Measurements from ENCODE around the gene EGFL8.
A peak's percentile ranks its signal among the peaks of the same experiment; 100 is the strongest.

EGFL8 gene

DNA sequence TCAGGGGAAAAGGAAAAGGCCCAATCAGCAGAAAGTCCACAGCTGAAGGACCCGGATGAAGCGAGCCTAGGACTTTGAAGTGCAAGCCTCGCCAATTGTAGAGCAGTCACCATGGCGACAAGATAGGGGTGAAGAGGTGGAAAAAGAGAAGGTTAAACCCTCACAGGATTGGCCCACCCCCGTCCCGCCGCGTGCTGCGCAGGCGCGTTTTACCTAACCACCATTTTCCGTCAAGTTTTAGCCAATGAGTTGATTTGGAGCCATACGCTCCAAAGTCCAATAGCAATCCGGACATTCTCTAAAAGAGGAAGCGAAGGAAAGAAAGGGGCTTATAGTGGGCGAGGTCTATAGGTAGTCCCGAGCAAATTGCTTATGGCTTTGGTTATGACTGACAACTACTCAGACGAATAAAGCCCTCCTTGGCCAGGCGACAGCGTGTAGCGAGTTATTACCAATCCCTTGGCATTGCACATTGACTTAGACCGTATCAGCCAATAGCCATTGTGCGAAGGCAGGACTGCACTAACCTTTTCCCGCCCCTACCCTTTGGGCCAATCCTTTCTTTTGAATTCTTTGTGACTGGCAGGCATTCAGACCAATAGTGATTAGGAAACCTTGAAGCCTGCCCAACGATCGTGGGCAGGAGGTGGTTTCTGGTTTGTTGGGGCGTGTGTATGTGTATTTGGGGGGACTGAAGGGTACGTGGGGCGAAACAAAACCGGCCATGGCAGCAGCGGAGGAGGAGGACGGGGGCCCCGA is 13.6 kb downstream of the EGFL8 start, which contains the start of gene RNF5:
Gene RNF5, plus strand, starts transcription at position 618 of the 759 bp plus-strand sequence. Its CDS starts 107 bp downstream, at position 725.
- Histone ChIP-seq H3K4me3 (ENCODE audit: extremely low read depth, insufficient read depth, low read length, poor library complexity, severe bottlenecking) (peak within 1 kb of the TSS; percentile 99), H3K36me3 (ENCODE audit: control insufficient read depth, insufficient read depth, low read length) (peaks cover 43% of the 10 kb centered on the region)
- 0% methylated on average over 20 to 21 of the region's 33 CpGs for WGBS, 2 experiments (ENCODE audit: insufficient coverage in 2 of 2)

DNA sequence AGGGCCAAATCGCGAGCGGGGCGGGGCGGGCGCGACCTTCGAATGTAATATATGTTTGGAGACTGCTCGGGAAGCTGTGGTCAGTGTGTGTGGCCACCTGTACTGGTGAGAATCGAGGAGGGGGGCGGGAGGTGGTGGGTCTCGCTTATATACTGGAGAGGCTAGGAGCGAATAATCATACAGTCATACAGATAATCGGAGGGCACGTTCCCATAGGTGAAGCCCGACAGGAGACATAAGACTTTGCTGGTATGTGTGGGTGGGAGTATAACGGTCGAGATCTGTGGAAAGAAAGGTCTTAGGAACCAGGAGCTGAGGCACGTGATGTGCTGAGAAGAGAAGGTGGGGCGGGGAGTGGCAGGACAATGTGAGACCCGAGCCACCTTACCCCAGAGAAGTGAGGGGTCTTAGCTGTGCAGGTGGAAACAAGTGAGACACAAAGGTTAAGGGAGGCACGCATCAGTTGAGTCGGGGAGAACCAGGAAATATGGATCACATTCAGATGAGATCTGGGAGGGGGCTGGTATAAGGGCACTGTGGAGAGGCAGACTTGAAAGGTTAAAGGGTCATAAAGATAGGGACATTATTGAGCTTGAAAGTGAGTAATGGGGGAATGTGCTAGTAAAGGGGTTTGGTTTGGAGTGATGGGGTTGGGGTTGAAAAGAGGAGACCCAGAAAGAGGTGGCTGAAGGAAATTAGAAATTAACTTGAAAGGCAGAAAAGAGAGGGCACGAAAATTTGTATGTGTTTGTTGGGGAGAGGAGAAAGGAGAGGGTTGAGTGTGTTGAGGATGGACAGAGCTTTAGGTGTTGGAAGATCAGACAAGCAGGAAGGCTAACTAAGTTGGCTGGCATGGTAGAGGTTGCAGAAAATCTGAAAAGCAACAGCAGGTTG is 14.4 kb downstream of the EGFL8 start:
- Histone ChIP-seq H3K4me1 (ENCODE audit: control insufficient read depth, insufficient read depth, low read length, poor library complexity, severe bottlenecking) (peaks cover 22% of the 10 kb centered on the region), H3K36me3 (ENCODE audit: control insufficient read depth, insufficient read depth, low read length) (peaks cover 48% of the 10 kb centered on the region), H3K4me3 (ENCODE audit: extremely low read depth, insufficient read depth, low read length, poor library complexity, severe bottlenecking) (peak overlapping the region; percentile 99), H3K9me3 (ENCODE audit: control insufficient read depth, low read length) (no peaks in the 10 kb centered on the region), H3K27ac (ENCODE audit: low read depth, low read length, severe bottlenecking) (no peak overlapping the region)
- WGBS, 2 experiments (ENCODE audit: insufficient coverage in 2 of 2), result 8 to 12% methylated on average over 11 of the region's 24 CpGs

More for the DNA sequence above, 13.6 kb downstream of the EGFL8 start, which contains the start of gene RNF5:
- Histone ChIP-seq H3K27ac (ENCODE audit: low read depth, low read length, severe bottlenecking) (peak within 1 kb of the TSS; percentile 98), H3K9me3 (ENCODE audit: control insufficient read depth, low read length) (no peaks in the 10 kb centered on the region), H3K4me1 (ENCODE audit: control insufficient read depth, insufficient read depth, low read length, poor library complexity, severe bottlenecking) (peaks cover 22% of the 10 kb centered on the region)

- H3K36me3 ChIP-seq (ENCODE audit: control insufficient read depth, insufficient read depth, low read length), result peaks cover 48% of the 10 kb centered on the region
- peaks cover 15% of the 10 kb centered on the region for H3K4me1 ChIP-seq (ENCODE audit: control insufficient read depth, insufficient read depth, low read length, poor library complexity, severe bottlenecking)
- H3K9me3 ChIP-seq (ENCODE audit: control insufficient read depth, low read length), result no peaks in the 10 kb centered on the region
- H3K4me3 ChIP-seq (ENCODE audit: extremely low read depth, insufficient read depth, low read length, poor library complexity, severe bottlenecking), result no peak overlapping the region
- H3K27ac ChIP-seq (ENCODE audit: low read depth, low read length, severe bottlenecking), result no peak overlapping the region
- WGBS, 2 experiments (ENCODE audit: insufficient coverage in 2 of 2), result 93 to 95% methylated on average over 4 to 7 of the region's 10 CpGs
Measured at GRCh38 chr6:32179766-32180405, 15.5 kb downstream of the EGFL8 start.

GRCh38 chr6:32181148-32181702 is 16.8 kb downstream of the EGFL8 start:
- H3K9me3 ChIP-seq (ENCODE audit: control insufficient read depth, low read length), result no peaks in the 10 kb centered on the region
- WGBS, 2 experiments (ENCODE audit: insufficient coverage in 2 of 2), result 90 to 98% methylated on average over 8 to 11 of the region's 15 CpGs
- no peak overlapping the region for H3K4me3 ChIP-seq (ENCODE audit: extremely low read depth, insufficient read depth, low read length, poor library complexity, severe bottlenecking)
- H3K36me3 ChIP-seq (ENCODE audit: control insufficient read depth, insufficient read depth, low read length), result peaks cover 53% of the 10 kb centered on the region
- H3K27ac ChIP-seq (ENCODE audit: low read depth, low read length, severe bottlenecking), result peak overlapping the region; percentile 16
- peaks cover 19% of the 10 kb centered on the region for H3K4me1 ChIP-seq (ENCODE audit: control insufficient read depth, insufficient read depth, low read length, poor library complexity, severe bottlenecking)

DNA sequence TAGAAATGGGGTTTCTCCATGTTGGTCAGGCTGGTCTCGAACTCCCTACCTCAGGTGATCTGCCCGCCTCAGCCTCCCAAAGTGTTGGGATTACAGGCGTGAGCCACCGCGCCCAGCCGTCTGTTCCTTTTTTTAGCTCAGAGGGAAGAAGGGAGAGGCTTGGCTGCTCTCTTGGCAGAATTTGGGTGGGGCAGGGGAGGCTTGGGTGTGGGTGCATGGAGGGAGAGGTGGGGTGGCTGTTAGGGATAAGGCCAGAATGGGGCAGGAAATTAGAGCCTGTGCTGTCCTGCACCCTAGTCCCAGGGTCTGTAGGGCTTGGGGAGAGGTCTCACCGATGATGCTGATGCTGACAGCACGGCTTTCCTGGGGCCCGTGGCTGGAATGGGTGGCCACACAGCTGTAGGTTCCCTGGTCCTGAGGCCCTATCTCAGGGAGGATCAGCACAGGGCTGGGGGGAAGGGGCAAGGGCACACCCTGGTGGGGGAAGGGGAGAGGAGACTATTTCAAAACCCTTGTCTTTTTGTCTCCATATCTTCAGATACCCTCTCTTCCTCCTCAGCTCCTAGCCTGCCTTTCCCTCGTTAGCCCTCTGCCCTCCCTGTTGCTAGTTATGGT is 17.6 kb downstream of the EGFL8 start:
- Histone ChIP-seq H3K4me3 (ENCODE audit: extremely low read depth, insufficient read depth, low read length, poor library complexity, severe bottlenecking) (no peak overlapping the region), H3K27ac (ENCODE audit: low read depth, low read length, severe bottlenecking) (no peak overlapping the region), H3K4me1 (ENCODE audit: control insufficient read depth, insufficient read depth, low read length, poor library complexity, severe bottlenecking) (peaks cover 20% of the 10 kb centered on the region), H3K9me3 (ENCODE audit: control insufficient read depth, low read length) (no peaks in the 10 kb centered on the region), H3K36me3 (ENCODE audit: control insufficient read depth, insufficient read depth, low read length) (peaks cover 61% of the 10 kb centered on the region)
- 90 to 95% methylated on average over 8 to 10 of the region's 10 CpGs for WGBS, 2 experiments (ENCODE audit: insufficient coverage in 2 of 2)

DNA sequence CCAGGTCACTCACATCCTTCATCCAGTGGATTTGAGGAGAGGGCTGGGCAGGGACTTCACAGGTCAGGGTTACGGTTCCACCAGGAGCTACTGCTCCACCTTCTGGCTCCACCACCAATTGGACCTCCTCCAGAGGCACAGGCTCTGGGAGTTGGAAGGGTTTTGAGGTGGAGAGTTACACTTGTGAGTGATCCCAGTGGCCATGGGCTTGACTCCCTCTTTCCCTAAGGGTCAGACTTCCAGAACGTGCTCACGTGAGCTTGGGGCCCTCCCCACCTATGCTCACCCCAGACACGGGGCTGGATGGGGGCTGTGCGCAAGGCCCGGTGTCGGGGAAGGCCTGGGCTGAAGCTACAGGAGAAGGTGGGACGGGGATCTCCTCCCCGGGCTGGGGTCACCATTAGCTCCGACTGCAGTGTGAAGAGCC is 18.2 kb downstream of the EGFL8 start:
- Histone ChIP-seq H3K36me3 (ENCODE audit: control insufficient read depth, insufficient read depth, low read length) (peaks cover 66% of the 10 kb centered on the region), H3K9me3 (ENCODE audit: control insufficient read depth, low read length) (no peaks in the 10 kb centered on the region), H3K4me1 (ENCODE audit: control insufficient read depth, insufficient read depth, low read length, poor library complexity, severe bottlenecking) (peaks cover 24% of the 10 kb centered on the region), H3K27ac (ENCODE audit: low read depth, low read length, severe bottlenecking) (no peak overlapping the region), H3K4me3 (ENCODE audit: extremely low read depth, insufficient read depth, low read length, poor library complexity, severe bottlenecking) (no peak overlapping the region)
- 96 to 98% methylated on average over 7 to 8 of the region's 10 CpGs for WGBS, 2 experiments (ENCODE audit: insufficient coverage in 2 of 2)

- Histone ChIP-seq H3K4me3 (ENCODE audit: extremely low read depth, insufficient read depth, low read length, poor library complexity, severe bottlenecking) (no peak overlapping the region), H3K27ac (ENCODE audit: low read depth, low read length, severe bottlenecking) (peak overlapping the region; percentile 29), H3K9me3 (ENCODE audit: control insufficient read depth, low read length) (no peaks in the 10 kb centered on the region), H3K36me3 (ENCODE audit: control insufficient read depth, insufficient read depth, low read length) (peaks cover 71% of the 10 kb centered on the region), H3K4me1 (ENCODE audit: control insufficient read depth, insufficient read depth, low read length, poor library complexity, severe bottlenecking) (peaks cover 27% of the 10 kb centered on the region)
- WGBS, 2 experiments (ENCODE audit: insufficient coverage in 2 of 2), result 80 to 100% methylated on average over 1 of the region's 3 CpGs
Measured at GRCh38 chr6:32183030-32183429, 18.6 kb downstream of the EGFL8 start.

- peaks cover 31% of the 10 kb centered on the region for H3K4me1 ChIP-seq (ENCODE audit: control insufficient read depth, insufficient read depth, low read length, poor library complexity, severe bottlenecking)
- H3K4me3 ChIP-seq (ENCODE audit: extremely low read depth, insufficient read depth, low read length, poor library complexity, severe bottlenecking), result no peak overlapping the region
- H3K27ac ChIP-seq (ENCODE audit: low read depth, low read length, severe bottlenecking), result peak overlapping the region; percentile 29
- WGBS, 2 experiments (ENCODE audit: insufficient coverage in 2 of 2), result 89 to 96% methylated on average over 14 to 15 of the region's 15 CpGs
- H3K36me3 ChIP-seq (ENCODE audit: control insufficient read depth, insufficient read depth, low read length), result peaks cover 76% of the 10 kb centered on the region
- H3K9me3 ChIP-seq (ENCODE audit: control insufficient read depth, low read length), result no peaks in the 10 kb centered on the region
Measured at GRCh38 chr6:32183483-32184083, 19.2 kb downstream of the EGFL8 start.

- no peaks in the 10 kb centered on the region for H3K9me3 ChIP-seq (ENCODE audit: control insufficient read depth, low read length)
- H3K36me3 ChIP-seq (ENCODE audit: control insufficient read depth, insufficient read depth, low read length), result peaks cover 82% of the 10 kb centered on the region
- peak within 1 kb of the TSS; percentile 29 for H3K27ac ChIP-seq (ENCODE audit: low read depth, low read length, severe bottlenecking)
- WGBS, 2 experiments (ENCODE audit: insufficient coverage in 2 of 2), result 86 to 87% methylated on average over 5 of the region's 6 CpGs
- no peak within 1 kb of the TSS for H3K4me3 ChIP-seq (ENCODE audit: extremely low read depth, insufficient read depth, low read length, poor library complexity, severe bottlenecking)
- peaks cover 27% of the 10 kb centered on the region for H3K4me1 ChIP-seq (ENCODE audit: control insufficient read depth, insufficient read depth, low read length, poor library complexity, severe bottlenecking)
Measured at GRCh38 chr6:32184084-32184640, 19.8 kb downstream of the EGFL8 start, which contains the start of gene AGER. TSS of gene AGER (minus strand) at chr6:32184253. CDS start at chr6:32184222, 31 bp downstream.
